ENCODE data around the gene PPP3CA. TPM values are rescaled to one million over a fixed set of nuclear protein-coding genes. Genes with fewer than 3 reads are reported as not detected.

Gene PPP3CA
- total RNA-seq, 1 experiment from 2014 or later = 15.5 TPM

DNA sequence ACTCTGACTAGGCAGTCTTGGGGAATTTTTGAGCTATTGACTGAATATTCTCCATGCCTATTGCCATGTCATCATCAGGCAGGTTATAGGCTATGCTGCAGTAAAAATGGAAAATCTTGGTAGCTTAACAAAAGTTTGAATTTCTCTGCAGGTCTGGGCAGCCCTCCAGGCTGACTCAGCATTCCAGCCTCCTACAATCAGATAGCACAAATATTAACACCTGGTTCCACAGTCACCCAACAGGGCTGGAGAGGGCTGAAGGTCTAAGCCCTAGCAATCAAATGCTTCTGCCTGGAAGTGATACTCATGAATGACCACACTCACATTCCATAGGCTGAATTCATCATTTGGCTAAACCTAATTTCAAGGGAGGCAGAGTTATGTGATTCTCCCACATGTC, 9.6 kb upstream of the PPP3CA start:
- H3K4me3 ChIP-seq (ENCODE audit: low read length) = peak overlapping the region; percentile 51
- peak overlapping the region; percentile 79 for H3K9ac ChIP-seq (ENCODE audit: low read length)
- ATAC-seq (peak; percentile 80), DNase-seq (peak; percentile 92)
- H3K27ac ChIP-seq (ENCODE audit: low read length) = peak overlapping the region; percentile 97
- H3K4me1 ChIP-seq (ENCODE audit: insufficient read depth, low read length) = peaks cover 33% of the 10 kb centered on the region
- no peaks in the 10 kb centered on the region for H3K9me2 ChIP-seq (replicated peaks; ENCODE audit: low read length)
- H3K4me2 ChIP-seq (ENCODE audit: low read length) = peak overlapping the region; percentile 81
- ChIA-PET POLR2A (ENCODE audit: unreplicated experiment) (interaction anchor here (0.6 to 1.6 kb wide), 2 partner anchors 9 to 55 kb away, joined by 8 to 10 read pairs; partner anchors contain the start of gene PPP3CA), CTCF (no interaction called here)
- H2AFZ ChIP-seq (ENCODE audit: low read length) = no peak overlapping the region
- no peaks in the 10 kb centered on the region for H3K36me3 ChIP-seq (ENCODE audit: low read depth, low read length)
- H3K27me3 ChIP-seq (ENCODE audit: low read length) = no peaks in the 10 kb centered on the region
- intact Hi-C loops (cut with micrococcal nuclease) = loop anchor here (2.0 kb wide), 1 partner anchor 56 kb away; no protein-coding TSS in a partner anchor
- no peaks in the 10 kb centered on the region for H4K20me1 ChIP-seq (ENCODE audit: low read length)
- no TSS peak for BruUV-seq (replicated peaks)
- no peaks in the 10 kb centered on the region for H3K9me3 ChIP-seq (ENCODE audit: low read length)
- H3K79me2 ChIP-seq (ENCODE audit: low read length) = no peaks in the 10 kb centered on the region
- TF ChIP-seq EZH2phosphoT487 (IDR thresholded peaks at IDR 0.05; ENCODE audit: borderline replicate concordance, low read length) = no peak
- TF ChIP-seq EZH2 (IDR thresholded peaks at IDR 0.05; ENCODE audit: low read length, unreplicated experiment) = no peak
- TF ChIP-seq, protein P1, sequence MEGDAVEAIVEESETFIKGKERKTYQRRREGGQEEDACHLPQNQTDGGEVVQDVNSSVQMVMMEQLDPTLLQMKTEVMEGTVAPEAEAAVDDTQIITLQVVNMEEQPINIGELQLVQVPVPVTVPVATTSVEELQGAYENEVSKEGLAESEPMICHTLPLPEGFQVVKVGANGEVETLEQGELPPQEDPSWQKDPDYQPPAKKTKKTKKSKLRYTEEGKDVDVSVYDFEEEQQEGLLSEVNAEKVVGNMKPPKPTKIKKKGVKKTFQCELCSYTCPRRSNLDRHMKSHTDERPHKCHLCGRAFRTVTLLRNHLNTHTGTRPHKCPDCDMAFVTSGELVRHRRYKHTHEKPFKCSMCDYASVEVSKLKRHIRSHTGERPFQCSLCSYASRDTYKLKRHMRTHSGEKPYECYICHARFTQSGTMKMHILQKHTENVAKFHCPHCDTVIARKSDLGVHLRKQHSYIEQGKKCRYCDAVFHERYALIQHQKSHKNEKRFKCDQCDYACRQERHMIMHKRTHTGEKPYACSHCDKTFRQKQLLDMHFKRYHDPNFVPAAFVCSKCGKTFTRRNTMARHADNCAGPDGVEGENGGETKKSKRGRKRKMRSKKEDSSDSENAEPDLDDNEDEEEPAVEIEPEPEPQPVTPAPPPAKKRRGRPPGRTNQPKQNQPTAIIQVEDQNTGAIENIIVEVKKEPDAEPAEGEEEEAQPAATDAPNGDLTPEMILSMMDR (conservative IDR thresholded peaks at IDR 0.05; ENCODE audit: low read depth, low read length) = no peak
- H3F3A ChIP-seq (ENCODE audit: low read length, unreplicated experiment) = peaks cover 11% of the 10 kb centered on the region

DNA sequence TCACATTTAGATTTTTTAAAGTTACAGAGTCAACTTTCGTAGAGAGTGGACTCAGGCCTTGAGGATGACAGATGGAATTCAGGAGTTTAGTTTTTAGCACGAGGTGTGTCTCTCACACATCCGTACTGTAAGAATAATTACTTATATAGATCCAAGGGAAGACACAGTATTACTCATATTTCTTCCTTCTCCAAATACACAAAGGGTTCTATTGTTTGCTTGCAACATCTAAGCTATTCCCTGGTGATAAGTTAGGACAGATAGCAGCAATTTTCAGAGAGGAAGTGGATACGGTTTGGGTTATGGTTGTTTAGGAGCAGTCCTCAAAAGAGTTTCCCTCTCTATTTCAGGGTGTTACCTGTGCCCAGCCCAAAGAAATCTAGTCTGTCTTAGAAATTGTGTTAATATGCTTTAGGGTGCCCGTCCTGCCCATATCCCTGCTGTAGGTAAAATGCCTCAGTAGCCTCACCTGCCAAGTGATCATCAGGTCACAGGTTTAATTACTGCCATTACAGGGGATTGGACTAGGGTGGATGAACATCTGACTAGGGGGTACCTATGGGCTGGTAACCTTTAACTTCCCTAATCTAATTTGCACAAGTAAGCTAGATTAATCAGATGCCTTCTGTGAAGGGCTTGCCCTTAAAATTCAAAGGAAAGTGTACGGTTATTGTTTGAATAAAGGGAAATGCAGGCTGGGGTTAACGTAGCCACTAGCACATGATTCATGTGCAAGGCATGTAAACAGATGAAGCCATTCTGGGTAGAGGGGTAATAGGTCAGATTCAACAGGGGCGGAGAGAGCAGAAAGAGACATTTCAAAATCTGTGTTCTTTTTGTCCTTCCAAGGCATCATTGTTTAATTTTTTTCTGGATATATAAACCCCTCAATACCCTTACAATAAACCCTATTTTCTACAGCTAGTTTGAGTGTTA, 8.7 kb upstream of the PPP3CA start:
- no peaks in the 10 kb centered on the region for H4K20me1 ChIP-seq (ENCODE audit: low read length)
- peak overlapping the region; percentile 30; the same call in 1 of the 2 replicates for H2AFZ ChIP-seq (ENCODE audit: low read length)
- peak overlapping the region; percentile 97 for H3K27ac ChIP-seq (ENCODE audit: low read length)
- H3K4me3 ChIP-seq (ENCODE audit: low read length) = peak overlapping the region; percentile 51
- no peaks in the 10 kb centered on the region for H3K36me3 ChIP-seq (ENCODE audit: low read depth, low read length)
- H3K4me1 ChIP-seq (ENCODE audit: insufficient read depth, low read length) = peaks cover 33% of the 10 kb centered on the region
- ATAC-seq (peak; percentile 82), DNase-seq (peak; percentile 83)
- peaks cover 11% of the 10 kb centered on the region for H3F3A ChIP-seq (ENCODE audit: low read length, unreplicated experiment)
- ChIA-PET POLR2A (ENCODE audit: unreplicated experiment) (interaction anchor here (0.5 to 1.6 kb wide), 3 partner anchors 8 to 56 kb away, joined by 3 to 10 read pairs (median 8); partner anchors contain the start of gene PPP3CA), CTCF (no interaction called here)
- intact Hi-C loops (cut with micrococcal nuclease) = loop anchor here (2.0 kb wide), 1 partner anchor 57 kb away; no protein-coding TSS in a partner anchor
- TF ChIP-seq EZH2phosphoT487 (IDR thresholded peaks at IDR 0.05; ENCODE audit: borderline replicate concordance, low read length) = no peak
- TF ChIP-seq, protein P1 (conservative IDR thresholded peaks at IDR 0.05; ENCODE audit: low read depth, low read length) = no peak
- TF ChIP-seq EZH2 (IDR thresholded peaks at IDR 0.05; ENCODE audit: low read length, unreplicated experiment) = no peak
- no peaks in the 10 kb centered on the region for H3K9me2 ChIP-seq (replicated peaks; ENCODE audit: low read length)
- peak overlapping the region; percentile 79 for H3K9ac ChIP-seq (ENCODE audit: low read length)
- H3K4me2 ChIP-seq (ENCODE audit: low read length) = peak overlapping the region; percentile 81
- H3K79me2 ChIP-seq (ENCODE audit: low read length) = no peaks in the 10 kb centered on the region
- no peaks in the 10 kb centered on the region for H3K27me3 ChIP-seq (ENCODE audit: low read length)
- TSS peak; percentile 92 for BruUV-seq (replicated peaks)
- H3K9me3 ChIP-seq (ENCODE audit: low read length) = no peaks in the 10 kb centered on the region
